Esophagus muscularis mucosa (tissue), 4 donors: ENCODE data around the gene GLT6D1. TPM values are rescaled to one million over a fixed set of nuclear protein-coding genes. Genes with fewer than 3 reads are reported as not detected.

Source experiments
- DNase-seq: peaks from one replicate; pipeline ENCODE4 v3.0.0-alpha.2; 2017; ENCODE audit errors: extremely low spot score
- H3K27ac ChIP-seq, 4 donors: fragments of 200-600 bp; sonication (generic); replicated peaks in 1 of 4; 1 replicate in 3 of 4; 2 replicates in 1 of 4; pipeline ENCODE4 v1.5.1; 2016 to 2019; ENCODE audit warnings: mild to moderate bottlenecking in 1 of 4
- H3K27me3 ChIP-seq, 4 donors: fragments of 200-600 bp; sonication (generic); one replicate each; pipeline versions ENCODE4 v1.5.1 to v1.6.0; 2016 to 2019
- H3K36me3 ChIP-seq, 4 donors: fragments of 200-600 bp; sonication (generic); one replicate each; pipeline ENCODE4 v1.5.1; 2016 to 2019
- H3K4me1 ChIP-seq, 4 donors: fragments of 200-600 bp; sonication (generic); one replicate each; pipeline ENCODE4 v1.5.1; 2016 to 2019
- H3K4me3 ChIP-seq, 4 donors: fragments of 200-600 bp; sonication (generic); 1 replicate in 2 of 4; 2 replicates in 2 of 4; pipeline ENCODE4 v1.5.1; 2016 to 2019; ENCODE audit warnings: mild to moderate bottlenecking in 4 of 4, moderate library complexity in 1 of 4
- H3K9me3 ChIP-seq, 4 donors: fragments of 200-600 bp; sonication (generic); 1 replicate in 3 of 4; 2 replicates in 1 of 4; pipeline ENCODE4 v1.5.1; 2016 to 2019
- CTCF ChIP-seq, 3 experiments: fragments of 200-600 bp in 2 of 3; fragments of 450-650 bp in 1 of 3; sonication (generic) in 2 of 3; IDR thresholded peaks; one replicate each; pipeline ENCODE4 v1.5.1; 2017 to 2019; ENCODE audit warnings: antibody characterized with exemption in 3 of 3, mild to moderate bottlenecking in 2 of 3, moderate library complexity in 1 of 3
- EP300 ChIP-seq: sonication (generic); formaldehyde crosslinking; IDR thresholded peaks from one replicate; pipeline ENCODE4 v1.6.1; 2017; ENCODE audit warnings: antibody characterized with exemption
- POLR2A ChIP-seq: fragments of 450-650 bp; IDR thresholded peaks from one replicate; pipeline ENCODE4 v1.6.1; 2017; ENCODE audit warnings: antibody characterized with exemption, moderate library complexity, mild to moderate bottlenecking, low read depth
- POLR2AphosphoS5 ChIP-seq, 2 donors: sonication (generic); formaldehyde crosslinking; IDR thresholded peaks; one replicate each; pipeline ENCODE4 v1.6.1; 2017; ENCODE audit warnings: antibody characterized with exemption in 2 of 2
- WGBS: methylation state at CpG from one replicate; pipeline ENCODE4 v1.1.5; 2018; 5-methylcytosine and 5-hydroxymethylcytosine counted together
- intact Hi-C: fragments of 100-400 bp; cut with DNase I; formaldehyde crosslinking; loops from one replicate; pipeline ENCODE4 v1.15.1; 2023
- total RNA-seq, 4 donors: library from RNA; depleted of rRNA; stranded (reverse); fragments of >200 nt; gene quantifications; one replicate each; pipeline versions ENCODE4 v1.1.0 to v1.2.1, GENCODE V29; 2016

Gene GLT6D1
- total RNA-seq, 4 donors from 2014 or later = not detected

DNA sequence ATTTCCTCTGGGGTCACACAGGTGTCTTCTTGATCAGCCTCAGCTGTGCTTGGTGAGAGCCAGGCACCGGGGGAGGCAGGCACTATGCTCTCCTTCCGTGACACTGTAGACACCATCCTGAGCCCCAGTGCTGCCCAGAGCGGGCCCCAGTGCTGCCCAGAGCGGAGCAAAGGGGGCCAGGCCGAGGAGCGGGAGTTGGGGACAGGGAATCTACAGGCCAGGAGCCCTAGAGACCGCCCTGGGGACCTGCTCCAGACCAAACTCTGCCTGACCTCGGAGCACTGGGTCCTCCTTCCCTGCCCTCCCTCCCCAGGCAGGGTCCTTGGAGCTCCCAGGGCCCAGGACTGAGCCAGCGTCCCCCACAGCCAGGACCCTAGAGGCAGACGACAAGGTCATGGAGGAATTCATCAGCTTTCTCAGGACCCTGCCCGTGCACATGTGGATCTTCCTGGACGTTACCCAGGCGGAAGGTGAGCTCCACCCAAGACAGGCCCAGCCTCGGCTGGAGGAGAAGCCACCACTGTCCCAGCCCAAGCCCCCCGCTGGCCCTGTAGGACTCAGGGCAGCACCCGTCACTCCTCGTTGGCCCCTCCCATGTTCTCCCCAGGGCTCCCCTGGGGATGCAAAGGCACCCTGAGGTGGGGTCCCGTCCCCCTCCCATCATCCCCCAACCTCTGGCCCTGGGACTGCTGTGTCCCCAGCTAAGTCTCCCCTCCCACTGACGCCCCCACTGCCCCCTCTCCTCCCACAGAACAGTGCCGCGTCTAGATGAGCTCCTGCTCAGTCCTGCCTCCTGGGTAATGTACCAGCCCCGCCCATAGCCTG lies 47.6 kb downstream of the GLT6D1 start:
- Histone ChIP-seq H3K27ac (no peak overlapping the region), H3K27me3 (peaks cover 0 to 54% (median 3%) of the 10 kb centered on the region in 4 donors), H3K4me3 (no peak overlapping the region), H3K36me3 (no peaks in the 10 kb centered on the region), H3K9me3 (peaks cover 0 to 20% (median 12%) of the 10 kb centered on the region in 4 donors), H3K4me1 (no peaks in the 10 kb centered on the region)
- 73% methylated on average over 20 of the region's 22 CpGs for WGBS
- no peak for TF ChIP-seq POLR2AphosphoS5 (IDR thresholded peaks at IDR 0.05)
- intact Hi-C loops = no loop called here
- DNase-seq = no peak

- no peaks in the 10 kb centered on the region for H3K4me1 ChIP-seq
- no peaks in the 10 kb centered on the region for H3K36me3 ChIP-seq
- H3K27me3 ChIP-seq = peaks cover 0 to 55% (median 3%) of the 10 kb centered on the region in 4 donors
- peaks cover 0 to 14% (median 12%) of the 10 kb centered on the region in 4 donors for H3K9me3 ChIP-seq
- H3K27ac ChIP-seq = no peak overlapping the region
- intact Hi-C loops = no loop called here
- TF ChIP-seq POLR2A (no peak), CTCF (IDR thresholded peaks at IDR 0.05) (no peak), POLR2AphosphoS5 (IDR thresholded peaks at IDR 0.05) (no peak), EP300 (no peak)
- 88% methylated on average over 13 of the region's 25 CpGs for WGBS
- H3K4me3 ChIP-seq = no peak overlapping the region
- DNase-seq = no peak
These were observed 48.8 kb downstream of the GLT6D1 start for GRCh38 chr9:135590486-135591079.

- H3K4me3 ChIP-seq = no peak overlapping the region
- intact Hi-C loops = no loop called here
- peaks cover 0 to 10% (median 7%) of the 10 kb centered on the region in 4 donors for H3K9me3 ChIP-seq
- H3K27me3 ChIP-seq = peaks cover 0 to 63% (median 3%) of the 10 kb centered on the region in 4 donors
- no peak for DNase-seq
- WGBS = 75% methylated on average over 14 of the region's 15 CpGs
- H3K4me1 ChIP-seq = no peaks in the 10 kb centered on the region
- TF ChIP-seq EP300 (no peak), POLR2AphosphoS5 (IDR thresholded peaks at IDR 0.05) (no peak), POLR2A (no peak), CTCF (IDR thresholded peaks at IDR 0.05) (no peak)
- no peaks in the 10 kb centered on the region for H3K36me3 ChIP-seq
- H3K27ac ChIP-seq = no peak overlapping the region
These were observed 49.5 kb downstream of the GLT6D1 start for GRCh38 chr9:135589596-135590485.

DNA sequence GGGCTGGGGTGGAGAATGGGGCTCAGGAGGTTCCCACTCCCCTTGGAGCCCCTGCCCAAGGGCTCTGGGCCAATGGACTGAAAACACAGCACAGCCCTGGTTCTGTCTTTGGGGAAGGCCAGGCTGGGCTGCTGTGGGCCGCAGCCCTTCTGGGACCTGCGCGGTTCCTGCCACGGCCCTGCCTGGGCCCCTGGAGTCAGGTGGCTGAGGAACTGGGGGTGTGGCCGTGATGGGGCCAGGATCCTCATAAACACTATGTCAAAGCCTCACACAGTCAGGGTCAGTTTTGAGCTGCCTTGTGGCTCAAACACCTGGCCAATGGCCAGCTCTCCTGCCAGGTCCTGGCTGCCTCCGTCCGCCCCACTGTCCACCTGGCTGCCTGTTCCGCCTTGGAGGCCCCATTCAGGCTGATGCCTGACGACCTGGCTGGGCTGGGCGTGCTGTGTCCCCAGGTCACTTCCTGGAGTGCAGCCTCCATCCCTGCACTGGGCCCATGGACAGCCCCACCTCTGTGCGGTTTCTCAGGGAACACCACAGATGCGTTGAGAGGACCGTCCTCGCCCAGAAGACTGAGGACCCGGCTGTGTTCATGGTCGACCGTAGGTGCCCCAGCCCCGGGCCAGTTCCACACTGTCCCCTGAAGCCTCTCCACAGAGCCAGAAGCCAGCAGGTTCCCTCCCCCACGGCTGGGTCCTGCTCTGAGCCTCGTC lies 50.3 kb downstream of the GLT6D1 start:
- WGBS = 86% methylated on average over 8 of the region's 20 CpGs
- Histone ChIP-seq H3K9me3 (peaks cover 0 to 3% (median under 1%) of the 10 kb centered on the region in 4 donors), H3K4me1 (no peaks in the 10 kb centered on the region), H3K4me3 (no peak overlapping the region), H3K27me3 (peaks cover 0 to 71% (median 3%) of the 10 kb centered on the region in 4 donors), H3K36me3 (no peaks in the 10 kb centered on the region), H3K27ac (no peak overlapping the region)
- intact Hi-C loops = no loop called here
- no peak for TF ChIP-seq POLR2AphosphoS5 (IDR thresholded peaks at IDR 0.05)
- TF ChIP-seq EP300 = no peak
- no peak for TF ChIP-seq POLR2A
- no peak for DNase-seq

GRCh38 chr9:135588371-135588770 lies 51.0 kb downstream of the GLT6D1 start:
- H3K27ac ChIP-seq = no peak overlapping the region
- no CpG with 5 or more reads among the region's 9 CpGs for WGBS
- no peak for DNase-seq
- no peaks in the 10 kb centered on the region for H3K4me1 ChIP-seq
- no peaks in the 10 kb centered on the region for H3K36me3 ChIP-seq
- intact Hi-C loops = no loop called here
- TF ChIP-seq POLR2A (no peak), CTCF (IDR thresholded peaks at IDR 0.05) (no peak), POLR2AphosphoS5 (IDR thresholded peaks at IDR 0.05) (no peak), EP300 (no peak)
- peaks cover 0 to 78% (median 3%) of the 10 kb centered on the region in 4 donors for H3K27me3 ChIP-seq
- no peaks in the 10 kb centered on the region for H3K9me3 ChIP-seq
- no peak overlapping the region for H3K4me3 ChIP-seq
